Measurements from ENCODE around the gene MEGF6. TPM values are rescaled to one million over a fixed set of nuclear protein-coding genes. Genes with fewer than 3 reads are reported as not detected.

MEGF6 gene
- total and polyA plus RNA-seq, 7 donors, result 0.67 to 5.5 (median 3.7) TPM

DNA sequence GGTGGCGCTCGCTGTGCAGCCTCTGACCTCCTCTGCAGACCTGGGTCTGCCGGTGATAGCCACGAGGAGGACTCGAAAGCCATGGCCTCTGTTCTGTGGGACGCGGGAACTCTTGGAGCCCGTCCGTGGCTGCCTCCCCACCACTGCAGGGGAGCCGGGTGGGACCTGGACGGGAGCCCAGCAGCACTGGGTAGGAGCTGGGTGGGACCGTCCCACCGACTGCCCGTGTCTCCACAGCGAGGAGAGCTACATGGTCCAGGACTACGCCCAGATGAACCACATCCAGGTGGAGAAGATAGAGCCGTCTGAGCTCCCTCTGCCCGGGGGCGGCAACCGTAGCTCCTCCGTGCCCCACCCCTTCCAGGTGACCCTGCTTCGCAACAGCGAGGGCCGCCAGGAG is 133.1 kb downstream of the MEGF6 start:
- Histone ChIP-seq H3K4me3 (no peak overlapping the region), H3K27me3 (ENCODE audit: insufficient read depth in 3 of 3, low read length in 2 of 3) (no peaks in the 10 kb centered on the region), H3K4me1 (no peaks in the 10 kb centered on the region), H3K9me3 (no peaks in the 10 kb centered on the region), H3K36me3 (ENCODE audit: insufficient read depth in 1 of 2, low read depth in 1 of 2) (no peaks in the 10 kb centered on the region), H3K27ac (no peak overlapping the region)
- intact Hi-C loops (cut with DNase I), result no loop called here
- TF ChIP-seq, protein P1, sequence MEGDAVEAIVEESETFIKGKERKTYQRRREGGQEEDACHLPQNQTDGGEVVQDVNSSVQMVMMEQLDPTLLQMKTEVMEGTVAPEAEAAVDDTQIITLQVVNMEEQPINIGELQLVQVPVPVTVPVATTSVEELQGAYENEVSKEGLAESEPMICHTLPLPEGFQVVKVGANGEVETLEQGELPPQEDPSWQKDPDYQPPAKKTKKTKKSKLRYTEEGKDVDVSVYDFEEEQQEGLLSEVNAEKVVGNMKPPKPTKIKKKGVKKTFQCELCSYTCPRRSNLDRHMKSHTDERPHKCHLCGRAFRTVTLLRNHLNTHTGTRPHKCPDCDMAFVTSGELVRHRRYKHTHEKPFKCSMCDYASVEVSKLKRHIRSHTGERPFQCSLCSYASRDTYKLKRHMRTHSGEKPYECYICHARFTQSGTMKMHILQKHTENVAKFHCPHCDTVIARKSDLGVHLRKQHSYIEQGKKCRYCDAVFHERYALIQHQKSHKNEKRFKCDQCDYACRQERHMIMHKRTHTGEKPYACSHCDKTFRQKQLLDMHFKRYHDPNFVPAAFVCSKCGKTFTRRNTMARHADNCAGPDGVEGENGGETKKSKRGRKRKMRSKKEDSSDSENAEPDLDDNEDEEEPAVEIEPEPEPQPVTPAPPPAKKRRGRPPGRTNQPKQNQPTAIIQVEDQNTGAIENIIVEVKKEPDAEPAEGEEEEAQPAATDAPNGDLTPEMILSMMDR (IDR thresholded peaks at IDR 0.05), result no peak
- WGBS, 3 donors, result 58 to 69% (median 66%) methylated on average over 23 to 24 of the region's 24 CpGs
- ATAC-seq, result no peak
- DNase-seq, result no peak

GRCh38 chr1:3477241-3477995 is 133.9 kb downstream of the MEGF6 start:
- intact Hi-C loops (cut with DNase I), result no loop called here
- no peak overlapping the region for H3K4me3 ChIP-seq
- H3K27ac ChIP-seq, result no peak overlapping the region
- H3K9me3 ChIP-seq, result no peaks in the 10 kb centered on the region
- ATAC-seq, result no peak
- no peaks in the 10 kb centered on the region for H3K36me3 ChIP-seq (ENCODE audit: insufficient read depth in 1 of 2, low read depth in 1 of 2)
- DNase-seq, result no peak
- H3K27me3 ChIP-seq (ENCODE audit: insufficient read depth in 3 of 3, low read length in 2 of 3), result no peaks in the 10 kb centered on the region
- TF ChIP-seq, protein P1 (IDR thresholded peaks at IDR 0.05), result no peak
- WGBS, 3 donors, result 49 to 56% (median 53%) methylated on average over 24 to 28 of the region's 28 CpGs
- no peaks in the 10 kb centered on the region for H3K4me1 ChIP-seq

DNA sequence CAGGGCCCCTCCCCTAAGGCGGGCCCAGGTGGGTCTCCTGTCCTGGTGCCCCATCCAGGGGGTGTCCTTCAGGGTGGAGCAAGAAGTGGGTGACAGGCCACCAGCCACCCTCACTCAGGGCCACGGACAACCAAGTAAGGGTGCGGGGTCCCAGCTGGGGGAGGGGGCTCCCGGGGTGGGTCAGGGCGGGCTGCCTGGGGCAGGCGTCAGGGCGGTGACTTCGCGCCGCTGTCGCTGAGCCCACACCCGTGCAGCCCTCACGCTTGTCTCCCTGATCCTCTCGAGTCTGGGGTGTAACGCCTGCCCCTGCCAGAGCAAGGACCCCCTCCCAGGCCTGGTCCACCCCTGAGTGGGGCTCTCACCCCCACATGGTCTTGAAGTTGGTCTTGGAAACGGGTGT is 134.6 kb downstream of the MEGF6 start:
- TF ChIP-seq, protein P1 (IDR thresholded peaks at IDR 0.05), result no peak
- H3K4me3 ChIP-seq, result no peak overlapping the region

DNA sequence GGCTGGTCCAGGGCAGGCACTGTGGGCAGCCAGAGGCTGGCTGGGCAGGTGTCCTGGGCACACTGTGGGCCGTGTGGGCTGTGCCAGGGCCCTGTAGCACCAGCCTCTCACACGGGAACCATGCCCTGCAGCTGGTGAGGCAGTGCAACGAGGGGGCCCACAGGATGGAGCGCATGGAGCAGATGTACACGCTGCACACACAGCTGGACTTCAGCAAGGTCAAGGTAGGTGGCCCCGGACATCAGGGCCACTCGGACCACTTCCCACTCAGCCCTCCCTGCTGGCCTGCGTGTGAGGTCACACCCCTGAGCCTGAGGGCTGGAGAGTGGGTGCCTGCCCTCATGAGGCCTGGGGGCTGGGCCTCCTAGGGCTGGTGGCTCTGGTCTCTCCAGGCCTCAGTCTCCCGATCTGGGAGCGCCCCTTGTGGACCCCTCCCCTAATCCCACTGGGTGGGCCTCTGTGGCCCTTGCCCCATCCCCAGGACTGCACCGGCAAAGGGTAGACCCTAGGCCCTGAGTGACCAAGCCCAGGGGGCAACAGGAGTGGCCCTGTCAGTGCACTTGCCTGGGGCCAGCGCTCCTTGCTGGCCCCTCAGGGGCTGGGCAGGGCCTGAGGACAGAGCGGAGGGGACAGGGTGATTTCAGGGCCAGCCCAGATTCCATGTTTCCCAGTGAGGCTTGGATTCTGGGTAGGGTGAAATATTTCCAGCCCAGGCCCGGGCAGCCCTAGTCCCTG is 135.3 kb downstream of the MEGF6 start:
- no peak overlapping the region for H3K4me3 ChIP-seq
- H3K36me3 ChIP-seq (ENCODE audit: insufficient read depth in 1 of 2, low read depth in 1 of 2), result no peaks in the 10 kb centered on the region
- peaks cover 10% of the 10 kb centered on the region for H3K4me1 ChIP-seq
- H3K9me3 ChIP-seq, result no peaks in the 10 kb centered on the region
- no peaks in the 10 kb centered on the region for H3K27me3 ChIP-seq (ENCODE audit: insufficient read depth in 3 of 3, low read length in 2 of 3)
- TF ChIP-seq, protein P1 (IDR thresholded peaks at IDR 0.05), result no peak
- ATAC-seq, result no peak
- H3K27ac ChIP-seq, result no peak overlapping the region
- DNase-seq, result no peak
- WGBS, 3 donors, result 75 to 77% (median 77%) methylated on average over 13 to 14 of the region's 14 CpGs
- intact Hi-C loops (cut with DNase I), result no loop called here

More for the DNA sequence above, 134.6 kb downstream of the MEGF6 start:
- Histone ChIP-seq H3K27me3 (ENCODE audit: insufficient read depth in 3 of 3, low read length in 2 of 3) (no peaks in the 10 kb centered on the region), H3K36me3 (ENCODE audit: insufficient read depth in 1 of 2, low read depth in 1 of 2) (no peaks in the 10 kb centered on the region), H3K4me1 (peaks cover 4% of the 10 kb centered on the region), H3K27ac (no peak overlapping the region), H3K9me3 (no peaks in the 10 kb centered on the region)
- ATAC-seq (no peak), DNase-seq (no peak)
- intact Hi-C loops (cut with DNase I), result no loop called here
- WGBS, 3 donors, result 84 to 90% (median 88%) methylated on average over 15 to 16 of the region's 16 CpGs
